ENCODE measurements around the gene ROBO4. TPM values are rescaled to one million over a fixed set of nuclear protein-coding genes. Genes with fewer than 3 reads are reported as not detected.

Gene ROBO4
- polyA plus RNA-seq, 4 donors = 0.45 to 8.9 (median 2.6) TPM

GRCh38 chr11:124880290-124880611 is 17.4 kb downstream of the ROBO4 start:
- Histone ChIP-seq H3K9me3 (ENCODE audit: control insufficient read depth in 2 of 2, insufficient read depth in 1 of 2, low read depth in 1 of 2, low read length in 1 of 2) (no peaks in the 10 kb centered on the region), H3K27ac (ENCODE audit: low read depth in 1 of 3, low read length in 2 of 3) (no peak overlapping the region), H3K4me3 (ENCODE audit: low read depth in 1 of 3, low read length in 3 of 3) (no peak overlapping the region), H3K4me1 (ENCODE audit: control insufficient read depth in 3 of 3, insufficient read depth in 2 of 3, low read depth in 1 of 3, low read length in 2 of 3) (peaks cover 6 to 15% (median 8%) of the 10 kb centered on the region in 3 donors), H3K36me3 (ENCODE audit: control insufficient read depth in 3 of 3, insufficient read depth in 2 of 3, low read depth in 1 of 3, low read length in 3 of 3) (no peaks in the 10 kb centered on the region), H3K27me3 (ENCODE audit: control insufficient read depth in 3 of 3, insufficient read depth in 3 of 3, low read length in 3 of 3) (peaks cover 0 to 24% (median 0%) of the 10 kb centered on the region in 3 donors)
- FAIRE-seq = no peak
- 64 to 81% (median 75%) methylated on average over 10 of the region's 10 CpGs for WGBS, 3 donors
- DNase-seq = no peak

- DNase-seq (no peak), FAIRE-seq (no peak)
- Histone ChIP-seq H3K4me3 (ENCODE audit: low read depth in 1 of 3, low read length in 3 of 3) (no peak overlapping the region), H3K27me3 (ENCODE audit: control insufficient read depth in 3 of 3, insufficient read depth in 3 of 3, low read length in 3 of 3) (peaks cover 0 to 28% (median 0%) of the 10 kb centered on the region in 3 donors), H3K27ac (ENCODE audit: low read depth in 1 of 3, low read length in 2 of 3) (no peak overlapping the region), H3K4me1 (ENCODE audit: control insufficient read depth in 3 of 3, insufficient read depth in 2 of 3, low read depth in 1 of 3, low read length in 2 of 3) (peaks cover 6 to 15% (median 8%) of the 10 kb centered on the region in 3 donors), H3K36me3 (ENCODE audit: control insufficient read depth in 3 of 3, insufficient read depth in 2 of 3, low read depth in 1 of 3, low read length in 3 of 3) (no peaks in the 10 kb centered on the region), H3K9me3 (ENCODE audit: control insufficient read depth in 2 of 2, insufficient read depth in 1 of 2, low read depth in 1 of 2, low read length in 1 of 2) (no peaks in the 10 kb centered on the region)
- 83 to 91% (median 87%) methylated on average over 15 to 16 of the region's 16 CpGs for WGBS, 3 donors
These were observed 18.0 kb downstream of the ROBO4 start for GRCh38 chr11:124879493-124880289.

GRCh38 chr11:124878759-124879492 is 18.7 kb downstream of the ROBO4 start:
- H3K27me3 ChIP-seq (ENCODE audit: control insufficient read depth in 3 of 3, insufficient read depth in 3 of 3, low read length in 3 of 3) = peaks cover 0 to 34% (median under 1%) of the 10 kb centered on the region in 3 donors
- H3K27ac ChIP-seq (ENCODE audit: low read depth in 1 of 3, low read length in 2 of 3) = no peak overlapping the region
- no peaks in the 10 kb centered on the region for H3K9me3 ChIP-seq (ENCODE audit: control insufficient read depth in 2 of 2, insufficient read depth in 1 of 2, low read depth in 1 of 2, low read length in 1 of 2)
- H3K4me1 ChIP-seq (ENCODE audit: control insufficient read depth in 3 of 3, insufficient read depth in 2 of 3, low read depth in 1 of 3, low read length in 2 of 3) = peaks cover 6 to 15% (median 8%) of the 10 kb centered on the region in 3 donors
- 92 to 96% (median 94%) methylated on average over 11 of the region's 11 CpGs for WGBS, 3 donors
- H3K36me3 ChIP-seq (ENCODE audit: control insufficient read depth in 3 of 3, insufficient read depth in 2 of 3, low read depth in 1 of 3, low read length in 3 of 3) = no peaks in the 10 kb centered on the region
- H3K4me3 ChIP-seq (ENCODE audit: low read depth in 1 of 3, low read length in 3 of 3) = no peak overlapping the region
- DNase-seq (no peak), FAIRE-seq (no peak)

- Histone ChIP-seq H3K9me3 (ENCODE audit: control insufficient read depth in 2 of 2, insufficient read depth in 1 of 2, low read depth in 1 of 2, low read length in 1 of 2) (no peaks in the 10 kb centered on the region), H3K4me3 (ENCODE audit: low read depth in 1 of 3, low read length in 3 of 3) (no peak overlapping the region), H3K4me1 (ENCODE audit: control insufficient read depth in 3 of 3, insufficient read depth in 2 of 3, low read depth in 1 of 3, low read length in 2 of 3) (peaks cover 6 to 15% (median 8%) of the 10 kb centered on the region in 3 donors), H3K27ac (ENCODE audit: low read depth in 1 of 3, low read length in 2 of 3) (no peak overlapping the region), H3K27me3 (ENCODE audit: control insufficient read depth in 3 of 3, insufficient read depth in 3 of 3, low read length in 3 of 3) (peaks cover 0 to 42% (median 4%) of the 10 kb centered on the region in 3 donors), H3K36me3 (ENCODE audit: control insufficient read depth in 3 of 3, insufficient read depth in 2 of 3, low read depth in 1 of 3, low read length in 3 of 3) (no peaks in the 10 kb centered on the region)
- DNase-seq (no peak), FAIRE-seq (no peak)
- WGBS, 3 donors = 69 to 71% (median 70%) methylated on average over 15 to 17 of the region's 17 CpGs
These were observed 19.5 kb downstream of the ROBO4 start for GRCh38 chr11:124877910-124878758.

GRCh38 chr11:124877631-124877909 is 20.1 kb downstream of the ROBO4 start:
- FAIRE-seq = no peak
- H3K27ac ChIP-seq (ENCODE audit: low read depth in 1 of 3, low read length in 2 of 3) = no peak overlapping the region
- peak overlapping the region in 1 of 3 donors; percentile 64 for H3K4me3 ChIP-seq (ENCODE audit: low read depth in 1 of 3, low read length in 3 of 3)

GRCh38 chr11:124876818-124877630 is 20.6 kb downstream of the ROBO4 start:
- Histone ChIP-seq H3K27me3 (ENCODE audit: control insufficient read depth in 3 of 3, insufficient read depth in 3 of 3, low read length in 3 of 3) (peaks cover 0 to 54% (median 9%) of the 10 kb centered on the region in 3 donors), H3K36me3 (ENCODE audit: control insufficient read depth in 3 of 3, insufficient read depth in 2 of 3, low read depth in 1 of 3, low read length in 3 of 3) (no peaks in the 10 kb centered on the region), H3K4me1 (ENCODE audit: control insufficient read depth in 3 of 3, insufficient read depth in 2 of 3, low read depth in 1 of 3, low read length in 2 of 3) (peaks cover 2 to 15% (median 4%) of the 10 kb centered on the region in 3 donors), H3K4me3 (ENCODE audit: low read depth in 1 of 3, low read length in 3 of 3) (peak overlapping the region; percentile 33 to 64 (median 59)), H3K27ac (ENCODE audit: low read depth in 1 of 3, low read length in 2 of 3) (peak overlapping the region in 1 of 3 donors; percentile 94), H3K9me3 (ENCODE audit: control insufficient read depth in 2 of 2, insufficient read depth in 1 of 2, low read depth in 1 of 2, low read length in 1 of 2) (no peaks in the 10 kb centered on the region)
- WGBS, 3 donors = 22 to 40% (median 37%) methylated on average over 29 to 30 of the region's 30 CpGs
- no peak for FAIRE-seq
- DNase-seq = peak; percentile 5 to 28

More at GRCh38 chr11:124877631-124877909, 20.1 kb downstream of the ROBO4 start:
- Histone ChIP-seq H3K9me3 (ENCODE audit: control insufficient read depth in 2 of 2, insufficient read depth in 1 of 2, low read depth in 1 of 2, low read length in 1 of 2) (no peaks in the 10 kb centered on the region), H3K36me3 (ENCODE audit: control insufficient read depth in 3 of 3, insufficient read depth in 2 of 3, low read depth in 1 of 3, low read length in 3 of 3) (no peaks in the 10 kb centered on the region), H3K4me1 (ENCODE audit: control insufficient read depth in 3 of 3, insufficient read depth in 2 of 3, low read depth in 1 of 3, low read length in 2 of 3) (peaks cover 6 to 15% (median 8%) of the 10 kb centered on the region in 3 donors), H3K27me3 (ENCODE audit: control insufficient read depth in 3 of 3, insufficient read depth in 3 of 3, low read length in 3 of 3) (peaks cover 0 to 48% (median 7%) of the 10 kb centered on the region in 3 donors)
- WGBS, 3 donors = 51 to 73% (median 62%) methylated on average over 10 of the region's 10 CpGs
- DNase-seq = no peak

- H3K27me3 ChIP-seq (ENCODE audit: control insufficient read depth in 3 of 3, insufficient read depth in 3 of 3, low read length in 3 of 3) = peaks cover 0 to 61% (median 9%) of the 10 kb centered on the region in 3 donors
- peak overlapping the region; percentile 33 to 64 (median 59) for H3K4me3 ChIP-seq (ENCODE audit: low read depth in 1 of 3, low read length in 3 of 3)
- H3K4me1 ChIP-seq (ENCODE audit: control insufficient read depth in 3 of 3, insufficient read depth in 2 of 3, low read depth in 1 of 3, low read length in 2 of 3) = peaks cover 2 to 15% (median 4%) of the 10 kb centered on the region in 3 donors
- no peaks in the 10 kb centered on the region for H3K9me3 ChIP-seq (ENCODE audit: control insufficient read depth in 2 of 2, insufficient read depth in 1 of 2, low read depth in 1 of 2, low read length in 1 of 2)
- no peaks in the 10 kb centered on the region for H3K36me3 ChIP-seq (ENCODE audit: control insufficient read depth in 3 of 3, insufficient read depth in 2 of 3, low read depth in 1 of 3, low read length in 3 of 3)
- peak; percentile 79 to 95 for DNase-seq
- WGBS, 3 donors = 1 to 3% (median 1%) methylated on average over 58 to 69 of the region's 69 CpGs
- FAIRE-seq = no peak
- H3K27ac ChIP-seq (ENCODE audit: low read depth in 1 of 3, low read length in 2 of 3) = peak overlapping the region; percentile 59 to 94 (median 82)
These were observed 21.5 kb downstream of the ROBO4 start for GRCh38 chr11:124875943-124876817.

All from small intestine (tissue), 7 donors.